Thoracic aorta (tissue), 2 donors: ENCODE results near the gene LDAH. TPM values are rescaled to one million over a fixed set of nuclear protein-coding genes. Genes with fewer than 3 reads are reported as not detected.

Experiments used
- ATAC-seq: fragments of 150-250 bp; one replicate; pipeline ENCODE4 v1.8.0; 2017; ENCODE audit warnings: low read depth; ENCODE audit not compliant: insufficient number of reproducible peaks, low FRiP score
- DNase-seq: peaks from one replicate; pipeline ENCODE4 v3.0.0-alpha.2; 2020; ENCODE audit warnings: low spot score
- H3K27ac ChIP-seq, 2 donors: fragments of 200-600 bp; sonication (generic); 1 replicate in 1 of 2; 2 replicates in 1 of 2; pipeline ENCODE4 v1.5.1; 2016; ENCODE audit warnings: mild to moderate bottlenecking in 2 of 2, moderate library complexity in 2 of 2
- H3K27me3 ChIP-seq: fragments of 200-600 bp; sonication (generic); replicated peaks from 2 replicates; pipeline ENCODE4 v1.6.0; 2016; ENCODE audit warnings: mild to moderate bottlenecking; ENCODE audit not compliant: insufficient read depth
- H3K36me3 ChIP-seq: fragments of 200-600 bp; sonication (generic); one replicate; pipeline ENCODE4 v1.5.1; 2016
- H3K4me1 ChIP-seq, 2 donors: fragments of 200-600 bp; sonication (generic); 1 replicate in 1 of 2; 2 replicates in 1 of 2; pipeline versions ENCODE4 v1.5.1 to v1.6.0; 2016; ENCODE audit warnings: low read depth in 2 of 2, mild to moderate bottlenecking in 1 of 2; ENCODE audit not compliant: control insufficient read depth in 1 of 2
- H3K4me3 ChIP-seq: fragments of 200-600 bp; sonication (generic); 2 replicates; pipeline ENCODE4 v1.5.1; 2016; ENCODE audit warnings: mild to moderate bottlenecking
- H3K9me3 ChIP-seq: fragments of 200-600 bp; sonication (generic); 2 replicates; pipeline ENCODE4 v1.5.1; 2016
- total RNA-seq, 2 donors: library from RNA; depleted of rRNA; stranded (reverse); fragments of >200 nt; gene quantifications; one replicate each; pipeline versions ENCODE4 v1.1.0 to v1.2.3, GENCODE V29; 2016
- TF ChIP-seq, protein P1 (sequence below): fragments of 200-600 bp; sonication (generic); IDR thresholded peaks from one replicate; pipeline ENCODE4 v1.5.1; 2019; ENCODE audit warnings: antibody characterized with exemption

The LDAH gene
- total RNA-seq, 2 donors from 2014 or later, result 14.5 to 19.8 TPM

DNA sequence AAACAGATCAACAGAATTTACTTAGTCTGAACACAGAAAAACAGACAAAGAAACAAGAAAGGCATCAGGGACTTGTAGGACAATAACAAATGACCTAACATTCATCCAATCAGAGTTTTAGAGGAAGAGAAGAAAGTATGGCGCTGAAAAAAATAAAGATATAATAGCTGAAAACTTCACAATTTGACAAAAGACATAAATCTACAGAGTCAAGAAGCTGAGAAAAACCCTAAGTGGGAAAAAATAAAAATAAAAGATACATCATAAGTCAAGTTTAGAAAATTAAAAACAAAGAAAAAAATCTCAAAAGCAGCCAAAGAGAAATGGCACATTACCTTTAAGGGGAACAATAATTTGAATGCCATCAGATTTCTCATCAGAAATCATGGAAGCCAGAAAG is 7.7 kb downstream of the LDAH start:
- Histone ChIP-seq H3K36me3 (no peaks in the 10 kb centered on the region), H3K4me3 (no peak overlapping the region), H3K4me1 (no peaks in the 10 kb centered on the region), H3K27ac (no peak overlapping the region), H3K27me3 (no peaks in the 10 kb centered on the region), H3K9me3 (no peaks in the 10 kb centered on the region)
- TF ChIP-seq, protein P1, sequence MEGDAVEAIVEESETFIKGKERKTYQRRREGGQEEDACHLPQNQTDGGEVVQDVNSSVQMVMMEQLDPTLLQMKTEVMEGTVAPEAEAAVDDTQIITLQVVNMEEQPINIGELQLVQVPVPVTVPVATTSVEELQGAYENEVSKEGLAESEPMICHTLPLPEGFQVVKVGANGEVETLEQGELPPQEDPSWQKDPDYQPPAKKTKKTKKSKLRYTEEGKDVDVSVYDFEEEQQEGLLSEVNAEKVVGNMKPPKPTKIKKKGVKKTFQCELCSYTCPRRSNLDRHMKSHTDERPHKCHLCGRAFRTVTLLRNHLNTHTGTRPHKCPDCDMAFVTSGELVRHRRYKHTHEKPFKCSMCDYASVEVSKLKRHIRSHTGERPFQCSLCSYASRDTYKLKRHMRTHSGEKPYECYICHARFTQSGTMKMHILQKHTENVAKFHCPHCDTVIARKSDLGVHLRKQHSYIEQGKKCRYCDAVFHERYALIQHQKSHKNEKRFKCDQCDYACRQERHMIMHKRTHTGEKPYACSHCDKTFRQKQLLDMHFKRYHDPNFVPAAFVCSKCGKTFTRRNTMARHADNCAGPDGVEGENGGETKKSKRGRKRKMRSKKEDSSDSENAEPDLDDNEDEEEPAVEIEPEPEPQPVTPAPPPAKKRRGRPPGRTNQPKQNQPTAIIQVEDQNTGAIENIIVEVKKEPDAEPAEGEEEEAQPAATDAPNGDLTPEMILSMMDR, result no peak
- ATAC-seq (no peak), DNase-seq (no peak)

GRCh38 chr2:20812779-20813178 is 10.1 kb downstream of the LDAH start:
- no peaks in the 10 kb centered on the region for H3K4me1 ChIP-seq
- H3K4me3 ChIP-seq, result no peak overlapping the region
- DNase-seq, result no peak
- no peak for ATAC-seq
- H3K27me3 ChIP-seq, result no peaks in the 10 kb centered on the region
- TF ChIP-seq, protein P1, result no peak
- no peak overlapping the region for H3K27ac ChIP-seq
- no peaks in the 10 kb centered on the region for H3K36me3 ChIP-seq
- no peaks in the 10 kb centered on the region for H3K9me3 ChIP-seq

- no peak for DNase-seq
- no peaks in the 10 kb centered on the region for H3K27me3 ChIP-seq
- H3K4me3 ChIP-seq, result no peak overlapping the region
- no peak for ATAC-seq
- H3K9me3 ChIP-seq, result no peaks in the 10 kb centered on the region
- TF ChIP-seq, protein P1, result no peak
- H3K36me3 ChIP-seq, result no peaks in the 10 kb centered on the region
- H3K27ac ChIP-seq, result no peak overlapping the region
- peaks cover 0 to 6% of the 10 kb centered on the region in 2 donors for H3K4me1 ChIP-seq
Observed at GRCh38 chr2:20806286-20806685, 16.6 kb downstream of the LDAH start.

GRCh38 chr2:20803974-20804373 is 18.9 kb downstream of the LDAH start:
- TF ChIP-seq, protein P1, result no peak
- H3K4me3 ChIP-seq, result no peak overlapping the region
- no peak for ATAC-seq
- no peak overlapping the region for H3K27ac ChIP-seq
- DNase-seq, result no peak
- no peaks in the 10 kb centered on the region for H3K27me3 ChIP-seq
- no peaks in the 10 kb centered on the region for H3K36me3 ChIP-seq
- no peaks in the 10 kb centered on the region for H3K9me3 ChIP-seq
- H3K4me1 ChIP-seq, result peaks cover 0 to 6% of the 10 kb centered on the region in 2 donors

DNA sequence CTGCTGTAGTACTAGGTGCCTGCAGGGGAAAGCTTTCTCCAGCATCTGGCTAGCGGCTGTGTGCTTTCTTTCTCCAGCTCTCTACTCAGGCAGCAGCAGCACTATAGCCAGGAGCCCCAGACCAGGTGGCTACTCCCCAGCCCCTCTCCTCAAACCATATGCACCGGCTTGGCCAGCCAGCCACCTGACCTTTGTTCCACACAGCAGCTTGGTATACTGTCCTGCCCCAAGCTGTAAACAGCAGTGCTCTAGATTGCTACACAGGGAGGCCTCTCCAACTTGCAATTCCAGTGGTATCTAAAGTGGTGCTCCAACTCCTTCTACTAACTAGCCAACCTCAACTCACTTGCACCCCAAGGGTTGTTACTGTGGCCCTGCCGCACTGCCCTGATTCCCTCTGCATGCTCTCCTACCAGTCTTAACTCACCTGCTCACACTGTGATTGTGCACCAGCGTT is 19.6 kb downstream of the LDAH start:
- H3K4me1 ChIP-seq, result peaks cover 0 to 6% of the 10 kb centered on the region in 2 donors
- no peak for DNase-seq
- TF ChIP-seq, protein P1, result no peak
- no peaks in the 10 kb centered on the region for H3K27me3 ChIP-seq
- no peaks in the 10 kb centered on the region for H3K9me3 ChIP-seq
- H3K36me3 ChIP-seq, result no peaks in the 10 kb centered on the region
- H3K27ac ChIP-seq, result no peak overlapping the region
- H3K4me3 ChIP-seq, result no peak overlapping the region
- no peak for ATAC-seq
